Measurements from ENCODE around the gene SUPT6H.

Gene SUPT6H

DNA sequence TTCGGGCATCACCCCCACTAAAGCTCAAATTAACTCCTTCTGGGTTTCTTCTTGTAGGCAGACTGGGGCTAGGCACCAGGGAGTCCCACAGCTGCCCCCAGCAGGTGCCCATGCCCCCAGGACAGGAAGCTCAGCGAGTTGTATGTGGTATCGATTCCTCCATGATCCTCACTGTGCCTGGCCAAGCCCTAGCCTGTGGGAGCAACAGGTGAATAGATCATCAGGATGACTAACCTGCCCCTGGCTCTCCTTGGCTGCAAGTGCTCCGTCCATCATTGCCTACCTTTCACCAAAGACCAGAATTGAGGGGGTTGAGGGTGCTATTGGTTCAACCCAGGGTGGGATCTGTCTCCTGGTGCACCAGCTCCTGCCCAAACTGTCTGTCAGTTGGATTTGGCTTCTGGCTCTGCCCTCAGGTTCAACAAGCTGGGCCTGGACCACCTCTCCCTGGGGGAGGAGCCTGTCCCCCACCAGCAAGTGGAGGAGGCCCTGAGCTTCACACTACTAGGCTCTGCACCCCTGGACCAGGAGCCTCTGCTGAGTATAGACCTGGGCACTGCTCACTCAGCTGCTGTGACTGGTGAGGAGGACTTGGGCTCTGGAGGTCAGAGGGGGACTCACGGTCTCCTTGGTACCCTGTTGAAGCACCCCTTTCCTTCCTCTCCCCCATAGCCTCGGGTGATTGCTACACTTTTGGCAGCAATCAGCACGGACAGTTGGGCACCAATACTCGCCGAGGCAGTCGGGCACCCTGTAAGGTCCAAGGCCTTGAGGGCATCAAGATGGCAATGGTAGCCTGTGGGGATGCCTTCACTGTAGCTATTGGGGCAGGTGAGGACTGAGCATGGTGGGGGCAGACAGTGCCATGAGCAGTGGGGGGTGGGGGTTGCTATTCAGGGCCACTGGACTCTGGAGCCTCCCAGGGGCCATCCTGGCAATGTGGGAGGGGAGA lies 78.7 kb downstream of the SUPT6H start:
- DNase-seq = no peak

DNA sequence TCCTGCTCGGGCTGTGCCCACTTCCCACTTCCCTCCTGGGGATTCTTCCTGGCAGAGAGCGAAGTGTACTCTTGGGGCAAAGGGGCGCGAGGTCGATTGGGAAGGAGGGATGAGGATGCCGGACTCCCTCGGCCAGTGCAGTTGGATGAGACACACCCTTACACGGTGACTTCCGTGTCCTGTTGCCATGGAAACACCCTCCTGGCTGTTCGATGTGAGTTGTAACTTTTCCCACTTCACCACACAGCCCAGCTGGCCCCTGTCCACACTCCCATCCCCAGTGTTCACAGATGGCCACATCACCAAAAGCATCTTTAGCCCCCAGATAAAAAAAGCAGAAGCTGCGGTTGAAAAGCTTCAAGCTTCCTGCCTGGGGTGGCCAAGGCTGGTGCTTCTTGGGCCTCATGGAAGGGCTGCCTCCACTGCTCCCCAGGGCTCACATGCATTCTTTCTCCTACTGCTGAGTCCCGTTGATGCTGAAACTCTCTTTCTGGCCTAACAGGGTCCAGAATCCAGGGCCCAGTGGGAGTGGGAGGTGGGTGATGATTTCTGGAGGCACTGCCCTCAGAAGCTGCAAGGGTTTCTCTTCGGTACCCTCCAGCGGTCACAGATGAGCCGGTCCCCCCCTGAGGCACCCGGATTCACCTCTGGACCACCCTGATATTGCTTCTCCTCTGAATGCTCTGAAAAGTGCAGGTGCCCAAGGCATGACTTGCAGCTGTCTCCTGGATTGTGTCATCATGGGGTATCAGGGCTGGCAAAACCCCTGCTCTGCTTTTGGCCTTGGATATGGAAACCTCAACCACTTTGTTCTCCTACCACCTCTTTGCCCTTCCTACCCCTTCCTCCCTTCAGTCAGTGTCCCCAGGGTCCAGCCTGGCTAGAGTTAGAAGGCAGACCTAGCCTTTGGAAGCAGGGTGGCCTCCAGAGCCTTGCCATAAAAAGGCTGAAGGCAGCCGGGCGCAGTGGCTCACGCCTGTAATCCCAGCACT lies 79.6 kb downstream of the SUPT6H start:
- DNase-seq = no peak

DNA sequence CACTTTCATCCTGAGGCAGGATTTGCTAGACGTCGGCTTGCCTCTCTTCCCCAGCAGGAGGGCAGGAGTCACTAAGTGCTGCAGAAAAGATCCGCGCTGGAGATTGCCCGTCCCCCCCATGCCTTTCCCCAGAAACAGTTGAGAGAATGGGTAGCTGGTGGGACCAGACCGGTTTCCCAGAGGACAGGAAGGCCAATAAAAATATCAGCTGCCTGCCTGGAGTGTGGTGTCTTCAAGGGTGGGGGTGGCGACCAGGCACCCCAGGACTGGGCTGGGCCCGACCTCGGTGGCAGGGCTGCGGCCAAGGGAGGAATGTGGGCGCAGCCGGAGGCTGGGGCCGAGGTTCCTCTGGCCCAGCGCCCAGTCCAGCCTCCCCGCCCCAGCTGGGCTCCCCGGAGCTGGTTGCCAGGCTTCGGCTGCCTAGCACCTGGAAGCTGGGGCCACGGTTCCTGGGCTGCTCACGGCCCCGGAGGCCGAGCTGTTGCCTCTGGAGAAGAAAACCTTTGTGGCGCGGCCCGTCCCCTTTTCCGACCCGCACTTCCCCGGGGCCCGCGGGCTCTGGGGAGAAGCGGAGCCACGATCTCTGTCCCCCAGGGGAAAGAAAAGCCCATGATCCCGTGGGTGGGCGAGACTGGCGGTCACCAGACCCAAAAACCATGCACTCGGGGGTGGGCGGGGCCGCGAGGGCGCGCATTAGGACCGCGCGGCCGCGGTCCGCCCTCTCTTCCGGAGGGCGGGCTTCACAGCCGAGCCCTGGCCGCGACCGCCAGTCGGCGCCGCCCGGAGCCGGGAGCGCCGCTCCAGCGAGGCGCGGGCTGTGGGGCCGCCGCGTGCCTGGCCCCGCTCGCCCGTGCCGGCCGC lies 81.5 kb downstream of the SUPT6H start, which contains the start of gene TRAF4:
Gene TRAF4, plus strand, starts transcription at position 769 of the 861 bp plus-strand sequence. CDS start 102 bp downstream, outside the sequence.
- DNase-seq = peak; percentile 80

DNA sequence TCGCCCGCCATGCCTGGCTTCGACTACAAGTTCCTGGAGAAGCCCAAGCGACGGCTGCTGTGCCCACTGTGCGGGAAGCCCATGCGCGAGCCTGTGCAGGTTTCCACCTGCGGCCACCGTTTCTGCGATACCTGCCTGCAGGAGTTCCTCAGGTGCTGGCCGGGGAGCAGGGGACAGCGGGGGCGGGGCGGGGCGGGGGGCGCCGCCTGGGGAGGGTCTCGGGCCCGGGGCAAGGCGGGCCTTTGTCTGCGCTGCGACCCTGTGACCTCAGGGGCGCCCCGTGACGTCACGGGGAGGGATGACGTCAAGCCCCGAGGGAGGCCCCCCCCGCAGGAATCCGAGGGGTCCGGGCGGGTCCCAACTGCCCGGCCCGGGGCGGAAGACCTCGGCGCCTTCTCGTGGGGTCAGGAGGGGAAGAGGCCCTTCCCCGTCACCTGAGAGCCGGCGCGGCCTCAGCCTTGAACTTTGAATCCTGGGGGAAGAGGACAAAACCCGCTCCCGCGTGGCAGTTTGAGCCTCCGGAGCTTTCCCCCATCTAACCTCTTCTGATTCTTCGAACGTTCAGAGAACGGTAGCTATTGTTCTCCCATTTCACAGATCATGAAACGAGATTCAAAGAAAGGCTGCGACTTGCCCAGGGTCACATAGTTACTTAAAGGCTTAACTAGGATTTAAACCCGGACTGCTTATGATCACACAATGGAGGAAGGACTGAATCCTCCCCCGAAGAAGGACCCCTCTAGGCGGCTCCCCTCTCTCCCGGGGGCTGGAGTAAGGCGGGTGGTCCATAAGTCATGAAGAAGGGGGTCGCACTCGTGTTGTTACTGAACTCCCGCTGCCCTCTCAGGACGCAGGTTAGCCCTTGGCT lies 82.3 kb downstream of the SUPT6H start:
- DNase-seq = peak; percentile 62

DNA sequence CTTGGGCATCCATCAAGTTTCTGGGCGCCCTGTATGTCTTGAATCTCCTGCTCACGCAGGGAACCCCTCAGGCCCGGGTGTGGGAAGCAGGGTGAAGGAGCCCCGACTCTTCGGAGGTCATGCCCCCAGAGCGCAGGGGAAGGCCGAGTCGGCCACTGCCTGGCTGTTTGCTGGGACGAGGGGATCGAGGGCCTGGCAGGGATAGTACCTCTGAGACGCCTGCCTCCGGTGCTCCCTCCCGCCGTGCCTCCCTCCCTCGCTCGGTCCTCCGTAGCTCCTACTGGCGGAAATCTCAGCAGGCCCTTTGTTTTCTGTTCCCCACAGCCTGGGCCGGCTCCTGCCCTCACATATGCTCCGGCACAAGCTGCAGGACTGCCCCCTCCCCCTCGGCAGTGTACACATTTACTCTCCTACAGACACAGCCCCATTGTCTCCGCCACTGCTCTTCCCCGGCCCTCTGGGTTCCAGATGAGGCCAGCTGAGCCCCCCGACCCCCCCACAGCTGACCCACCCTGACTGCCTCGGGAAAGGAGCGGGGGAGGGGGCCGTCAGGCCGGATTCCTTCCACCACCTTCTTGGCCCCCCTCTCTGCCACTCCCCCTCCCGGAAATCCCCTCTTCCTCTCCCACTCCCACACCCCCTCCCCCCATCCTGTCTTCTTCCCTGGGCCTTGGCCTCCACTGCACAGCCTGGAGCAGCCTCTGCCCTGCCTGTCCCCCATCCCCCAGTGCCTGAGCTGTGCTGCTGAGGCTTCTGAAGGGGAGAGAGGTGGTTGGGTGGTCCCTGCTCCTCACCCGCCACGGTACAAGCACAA lies 83.2 kb downstream of the SUPT6H start:
- DNase-seq = peak; percentile 58

DNA sequence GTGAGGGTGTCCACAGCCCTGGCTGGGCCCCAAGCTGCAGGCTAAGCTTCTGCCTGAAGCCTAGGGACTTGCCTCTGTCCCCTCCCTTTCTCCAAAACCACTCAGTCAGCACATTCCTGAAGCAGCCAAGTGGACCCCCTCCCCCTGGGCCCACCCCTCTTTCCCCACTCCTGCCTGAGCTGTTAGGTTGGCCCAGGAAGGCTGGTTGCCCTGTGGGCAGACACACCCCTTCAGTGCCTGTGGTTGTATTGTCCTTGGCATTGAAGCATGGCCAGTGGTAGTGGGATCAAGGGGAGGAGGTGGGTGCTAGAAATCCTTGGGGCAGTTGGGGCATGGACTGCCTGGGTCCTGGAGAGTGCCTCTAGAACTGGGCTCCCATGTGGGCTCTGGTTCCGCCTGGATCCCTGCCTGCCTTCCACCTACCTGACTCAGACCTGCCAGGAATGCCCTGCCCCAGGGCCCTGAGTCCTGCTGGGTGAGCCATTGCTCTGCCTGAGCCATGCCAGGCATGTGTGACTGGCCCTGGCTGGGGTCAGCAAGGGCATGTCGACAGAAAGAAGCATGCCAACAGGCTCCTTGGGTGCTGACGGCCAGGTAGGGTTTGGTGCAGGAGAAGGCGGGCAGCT lies 83.9 kb downstream of the SUPT6H start:
- DNase-seq = no peak

DNA sequence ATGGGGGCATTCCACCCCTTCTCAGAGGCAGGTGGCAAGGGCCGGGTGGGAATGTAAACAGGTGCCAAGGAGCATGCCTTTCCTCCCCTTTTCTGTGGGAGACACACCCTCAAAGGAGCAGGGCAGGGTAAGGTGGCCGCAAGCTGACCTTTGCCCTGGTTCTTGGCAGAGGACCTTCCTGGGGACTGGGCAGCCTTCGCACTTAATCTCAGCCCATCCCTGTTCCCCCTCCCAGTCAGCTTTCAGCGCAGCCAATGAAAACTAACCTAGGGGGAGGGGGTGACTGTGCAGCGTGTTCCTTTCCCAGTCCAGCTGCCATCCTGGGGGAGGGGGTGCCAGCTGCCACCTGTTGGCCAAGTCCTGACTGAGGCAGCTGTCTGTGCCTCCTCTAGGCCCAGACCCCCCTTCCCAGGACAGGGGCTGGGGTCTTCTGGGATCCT lies 84.6 kb downstream of the SUPT6H start:
- DNase-seq = no peak

DNA sequence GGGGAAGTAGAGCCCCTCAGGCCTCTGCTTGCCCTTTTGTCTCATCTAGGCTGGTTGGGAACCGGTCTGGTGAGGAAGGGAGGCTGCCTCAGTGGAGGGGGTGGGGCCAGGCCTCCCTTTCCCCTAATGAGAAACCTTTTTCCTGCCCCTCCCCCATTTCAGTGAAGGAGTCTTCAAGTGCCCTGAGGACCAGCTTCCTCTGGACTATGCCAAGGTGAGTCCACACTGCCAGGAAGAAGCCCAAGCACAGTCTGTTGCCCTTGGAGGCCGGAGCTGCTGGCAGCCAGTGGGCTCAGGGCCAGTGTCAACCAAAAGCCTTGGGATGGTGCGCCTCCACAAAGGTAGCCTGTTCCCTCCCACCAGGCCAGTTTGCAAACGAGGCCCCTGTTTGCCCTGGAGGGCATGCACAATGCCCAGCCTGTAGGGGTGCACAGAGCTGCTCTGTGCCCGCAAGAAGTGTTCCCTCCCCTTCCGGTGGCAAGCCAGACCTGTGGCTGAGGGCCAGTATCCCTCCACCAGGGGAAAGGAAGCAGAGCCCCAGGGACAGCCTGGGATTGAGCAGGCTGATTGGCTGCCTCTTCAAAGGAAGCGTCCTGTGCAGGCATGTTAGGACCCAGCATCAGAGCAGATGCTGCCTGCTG lies 85.2 kb downstream of the SUPT6H start:
- DNase-seq = no peak

DNA sequence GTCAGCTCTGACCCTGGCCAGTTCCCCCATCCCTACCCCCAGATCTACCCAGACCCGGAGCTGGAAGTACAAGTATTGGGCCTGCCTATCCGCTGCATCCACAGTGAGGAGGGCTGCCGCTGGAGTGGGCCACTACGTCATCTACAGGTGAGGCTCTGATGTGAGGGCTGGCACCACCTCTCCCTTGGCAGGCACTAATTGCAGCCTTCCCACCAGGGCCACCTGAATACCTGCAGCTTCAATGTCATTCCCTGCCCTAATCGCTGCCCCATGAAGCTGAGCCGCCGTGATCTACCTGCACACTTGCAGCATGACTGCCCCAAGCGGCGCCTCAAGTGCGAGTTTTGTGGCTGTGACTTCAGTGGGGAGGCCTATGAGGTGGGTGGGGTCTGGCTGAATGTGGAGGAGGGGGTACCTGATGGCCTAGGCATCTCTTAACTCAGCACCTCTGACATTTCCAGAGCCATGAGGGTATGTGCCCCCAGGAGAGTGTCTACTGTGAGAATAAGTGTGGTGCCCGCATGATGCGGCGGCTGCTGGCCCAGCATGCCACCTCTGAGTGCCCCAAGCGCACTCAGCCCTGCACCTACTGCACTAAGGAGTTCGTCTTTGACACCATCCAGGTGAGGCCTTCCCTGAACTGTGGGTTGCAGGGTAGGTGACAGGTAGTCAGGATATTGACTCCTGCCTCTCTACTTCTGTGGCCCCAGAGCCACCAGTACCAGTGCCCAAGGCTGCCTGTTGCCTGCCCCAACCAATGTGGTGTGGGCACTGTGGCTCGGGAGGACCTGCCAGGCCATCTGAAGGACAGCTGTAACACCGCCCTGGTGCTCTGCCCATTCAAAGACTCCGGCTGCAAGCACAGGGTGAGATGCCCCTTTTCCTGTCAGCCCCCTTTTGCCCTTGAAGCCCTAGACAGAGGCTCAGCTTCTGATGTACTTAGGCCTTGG lies 86.1 kb downstream of the SUPT6H start:
- DNase-seq = no peak

DNA sequence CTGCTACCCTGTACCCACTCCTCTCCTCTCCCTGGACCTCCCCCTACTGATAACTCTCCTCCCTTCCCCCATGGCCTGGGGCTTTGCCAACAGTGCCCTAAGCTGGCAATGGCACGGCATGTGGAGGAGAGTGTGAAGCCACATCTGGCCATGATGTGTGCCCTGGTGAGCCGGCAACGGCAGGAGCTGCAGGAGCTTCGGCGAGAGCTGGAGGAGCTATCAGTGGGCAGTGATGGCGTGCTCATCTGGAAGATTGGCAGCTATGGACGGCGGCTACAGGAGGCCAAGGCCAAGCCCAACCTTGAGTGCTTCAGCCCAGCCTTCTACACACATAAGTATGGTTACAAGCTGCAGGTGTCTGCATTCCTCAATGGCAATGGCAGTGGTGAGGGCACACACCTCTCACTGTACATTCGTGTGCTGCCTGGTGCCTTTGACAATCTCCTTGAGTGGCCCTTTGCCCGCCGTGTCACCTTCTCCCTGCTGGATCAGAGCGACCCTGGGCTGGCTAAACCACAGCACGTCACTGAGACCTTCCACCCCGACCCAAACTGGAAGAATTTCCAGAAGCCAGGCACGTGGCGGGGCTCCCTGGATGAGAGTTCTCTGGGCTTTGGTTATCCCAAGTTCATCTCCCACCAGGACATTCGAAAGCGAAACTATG lies 87.0 kb downstream of the SUPT6H start:
- no peak for DNase-seq

DNA sequence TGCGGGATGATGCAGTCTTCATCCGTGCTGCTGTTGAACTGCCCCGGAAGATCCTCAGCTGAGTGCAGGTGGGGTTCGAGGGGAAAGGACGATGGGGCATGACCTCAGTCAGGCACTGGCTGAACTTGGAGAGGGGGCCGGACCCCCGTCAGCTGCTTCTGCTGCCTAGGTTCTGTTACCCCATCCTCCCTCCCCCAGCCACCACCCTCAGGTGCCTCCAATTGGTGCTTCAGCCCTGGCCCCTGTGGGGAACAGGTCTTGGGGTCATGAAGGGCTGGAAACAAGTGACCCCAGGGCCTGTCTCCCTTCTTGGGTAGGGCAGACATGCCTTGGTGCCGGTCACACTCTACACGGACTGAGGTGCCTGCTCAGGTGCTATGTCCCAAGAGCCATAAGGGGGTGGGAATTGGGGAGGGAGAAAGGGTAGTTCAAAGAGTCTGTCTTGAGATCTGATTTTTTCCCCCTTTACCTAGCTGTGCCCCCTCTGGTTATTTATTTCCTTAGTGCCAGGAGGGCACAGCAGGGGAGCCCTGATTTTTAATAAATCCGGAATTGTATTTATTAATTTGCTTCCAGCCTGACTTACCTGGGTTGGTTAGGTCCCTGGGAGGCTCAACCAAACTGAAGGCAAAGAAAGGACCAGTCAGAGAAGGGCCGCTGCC lies 87.6 kb downstream of the SUPT6H start:
- no peak for DNase-seq

DNA sequence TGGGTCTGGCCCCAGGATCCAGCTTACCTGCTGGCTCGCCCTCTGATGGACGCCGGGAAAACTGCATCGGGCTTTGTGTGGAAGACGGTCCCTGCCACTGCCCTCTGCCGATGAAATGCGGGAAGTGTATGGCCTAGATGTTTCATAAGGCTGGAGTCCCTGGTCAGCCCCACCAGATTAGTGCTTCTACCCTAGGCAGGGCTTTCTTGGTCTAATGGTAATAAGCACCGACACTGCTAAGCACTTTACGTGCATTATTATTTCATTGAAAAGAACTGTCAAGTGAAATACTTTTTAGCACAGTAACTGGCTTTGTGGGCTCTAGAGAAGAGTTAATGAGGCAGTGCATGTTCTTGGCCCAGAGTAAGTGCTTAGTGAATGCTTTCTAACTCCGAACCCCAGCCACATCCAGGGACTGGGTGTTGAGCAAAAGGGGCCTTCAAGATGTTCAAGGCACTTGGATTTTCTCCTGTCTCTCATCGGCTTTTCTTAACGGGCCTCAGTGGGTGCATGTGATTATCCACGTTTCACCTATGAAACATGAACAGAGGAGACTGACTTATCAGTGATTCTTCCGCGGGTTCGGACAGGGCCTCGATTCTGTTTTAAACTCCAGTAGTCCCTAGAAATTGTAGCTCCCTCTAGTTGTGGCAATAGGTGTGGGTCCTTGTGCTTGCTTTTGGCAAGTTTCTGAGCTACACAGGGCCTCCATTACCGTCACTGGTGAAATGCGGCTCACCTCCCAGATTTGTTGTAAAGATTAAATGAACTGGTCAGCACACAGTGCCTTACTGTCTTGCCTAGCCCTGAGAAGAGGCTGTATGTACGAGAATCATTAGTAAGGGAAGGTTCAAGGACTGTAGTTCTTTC lies 88.4 kb downstream of the SUPT6H start:
- DNase-seq = peak; percentile 87

DNA sequence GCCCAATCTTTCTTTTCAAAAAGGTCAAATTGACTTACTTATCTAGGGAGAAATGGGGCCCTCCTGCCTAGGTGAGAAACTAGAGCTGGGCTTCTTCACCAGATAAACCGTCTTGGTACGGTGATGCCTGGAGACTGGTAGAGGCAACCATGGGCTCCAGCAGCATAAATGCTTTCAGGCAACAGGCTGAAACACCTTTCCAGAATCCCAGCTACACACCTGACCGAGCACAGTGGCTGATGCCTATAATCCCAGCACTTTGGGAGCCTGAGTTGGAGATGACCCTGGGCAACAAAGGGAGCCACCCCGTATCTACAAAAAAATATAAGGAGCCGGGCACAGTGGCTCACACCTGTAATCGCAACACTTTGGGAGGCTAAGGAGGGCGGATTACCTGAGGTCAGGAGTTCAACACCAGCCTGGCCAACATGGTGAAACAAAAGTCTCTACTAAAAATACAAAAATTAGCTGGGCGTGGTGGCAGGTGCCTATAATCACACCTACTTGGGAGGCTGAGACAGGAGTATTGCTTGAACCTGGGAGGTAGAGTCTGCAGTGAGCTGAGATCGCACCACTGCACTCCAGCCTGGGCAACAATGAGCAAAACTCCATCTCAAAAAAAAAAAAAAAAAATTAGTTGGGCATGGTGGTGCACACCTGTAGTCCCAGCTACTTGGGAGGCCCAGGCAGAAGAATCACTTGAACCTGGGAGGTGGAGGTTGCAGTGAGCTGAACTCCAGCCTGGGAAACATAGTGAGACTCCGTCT lies 89.8 kb downstream of the SUPT6H start:
- DNase-seq = no peak

Measured in fibroblast of skin of right quadriceps (primary cell).